Retinal pigment epithelial cell (primary cell): ENCODE results near the gene SLC4A3.

ENCODE experiments used
- DNase-seq: peaks from one replicate; pipeline ENCODE4 v3.0.0-alpha.2; 2010; ENCODE audit warnings: low read depth
- H3K4me3 ChIP-seq: 2 replicates; pipeline ENCODE4 v1.5.1; 2011; ENCODE audit warnings: mild to moderate bottlenecking, low read length, control low read depth, moderate library complexity
- TF ChIP-seq, protein P1 (sequence below): conservative IDR thresholded peaks from 2 replicates; pipeline ENCODE4 v1.5.1; 2011; ENCODE audit warnings: low read depth, low read length, control low read depth, inconsistent platforms

The SLC4A3 gene

DNA sequence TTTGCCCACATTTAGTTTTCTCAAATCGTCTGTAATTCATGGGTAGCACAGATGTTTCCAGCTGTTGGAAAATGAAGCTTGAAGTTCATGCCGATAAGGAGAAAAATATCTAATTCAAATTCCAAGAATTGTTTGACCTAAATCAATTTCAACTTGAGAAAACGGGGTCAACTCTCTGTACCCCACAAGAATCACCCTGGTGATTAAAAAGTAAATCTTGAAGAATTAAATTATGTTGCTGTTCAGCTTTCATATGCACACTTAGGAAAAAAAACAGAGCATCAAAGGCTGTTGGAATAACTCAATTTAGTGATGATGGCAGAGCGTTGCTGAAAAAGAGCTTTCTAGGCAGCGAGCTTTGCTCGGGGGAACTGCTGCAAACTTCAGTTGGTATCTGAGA is 43.0 kb downstream of the SLC4A3 start:
- no peak overlapping the region for H3K4me3 ChIP-seq
- no peak for DNase-seq
- TF ChIP-seq, protein P1, sequence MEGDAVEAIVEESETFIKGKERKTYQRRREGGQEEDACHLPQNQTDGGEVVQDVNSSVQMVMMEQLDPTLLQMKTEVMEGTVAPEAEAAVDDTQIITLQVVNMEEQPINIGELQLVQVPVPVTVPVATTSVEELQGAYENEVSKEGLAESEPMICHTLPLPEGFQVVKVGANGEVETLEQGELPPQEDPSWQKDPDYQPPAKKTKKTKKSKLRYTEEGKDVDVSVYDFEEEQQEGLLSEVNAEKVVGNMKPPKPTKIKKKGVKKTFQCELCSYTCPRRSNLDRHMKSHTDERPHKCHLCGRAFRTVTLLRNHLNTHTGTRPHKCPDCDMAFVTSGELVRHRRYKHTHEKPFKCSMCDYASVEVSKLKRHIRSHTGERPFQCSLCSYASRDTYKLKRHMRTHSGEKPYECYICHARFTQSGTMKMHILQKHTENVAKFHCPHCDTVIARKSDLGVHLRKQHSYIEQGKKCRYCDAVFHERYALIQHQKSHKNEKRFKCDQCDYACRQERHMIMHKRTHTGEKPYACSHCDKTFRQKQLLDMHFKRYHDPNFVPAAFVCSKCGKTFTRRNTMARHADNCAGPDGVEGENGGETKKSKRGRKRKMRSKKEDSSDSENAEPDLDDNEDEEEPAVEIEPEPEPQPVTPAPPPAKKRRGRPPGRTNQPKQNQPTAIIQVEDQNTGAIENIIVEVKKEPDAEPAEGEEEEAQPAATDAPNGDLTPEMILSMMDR, result no peak

DNA sequence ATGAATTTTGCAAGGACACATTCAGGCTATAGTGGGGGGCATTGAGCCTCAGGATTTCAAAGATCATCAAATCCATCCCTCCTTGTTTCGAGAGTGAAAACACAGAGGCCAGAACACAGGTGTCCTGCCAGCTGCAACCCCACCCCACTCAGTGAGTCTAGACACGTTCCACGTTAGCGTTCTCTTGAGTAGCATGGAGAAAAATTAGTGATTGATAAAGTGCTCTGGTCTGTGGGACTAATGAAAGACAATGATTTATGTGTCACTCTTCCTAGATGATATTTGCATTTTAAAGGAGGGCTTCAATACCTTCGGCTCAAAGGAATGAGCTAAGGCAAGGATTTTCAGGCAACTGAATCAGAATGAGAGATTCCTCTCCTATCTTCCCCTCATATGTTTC is 43.8 kb downstream of the SLC4A3 start:
- H3K4me3 ChIP-seq, result no peak overlapping the region
- TF ChIP-seq, protein P1, result no peak
- DNase-seq, result no peak

DNA sequence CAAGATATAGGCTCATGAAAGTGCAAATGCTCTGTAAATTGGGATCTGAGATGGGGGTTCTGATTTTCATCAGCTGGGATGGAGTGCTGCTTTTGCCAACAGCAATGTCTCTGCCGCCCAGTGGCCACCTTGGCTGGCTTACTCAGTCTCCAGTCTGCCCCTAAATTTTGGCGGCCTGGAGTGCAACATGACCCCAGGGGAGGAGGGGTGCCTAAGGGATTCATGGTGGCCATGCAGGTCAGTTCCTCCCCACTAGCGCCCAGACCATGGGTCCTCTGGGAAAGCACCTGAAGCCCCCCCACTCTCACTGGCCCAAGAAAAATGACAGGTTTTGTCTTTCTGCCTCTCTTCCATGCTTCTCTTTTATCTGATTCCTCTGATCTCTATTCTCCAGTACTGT is 45.0 kb downstream of the SLC4A3 start:
- TF ChIP-seq, protein P1, result no peak
- H3K4me3 ChIP-seq, result no peak overlapping the region
- DNase-seq, result no peak

DNA sequence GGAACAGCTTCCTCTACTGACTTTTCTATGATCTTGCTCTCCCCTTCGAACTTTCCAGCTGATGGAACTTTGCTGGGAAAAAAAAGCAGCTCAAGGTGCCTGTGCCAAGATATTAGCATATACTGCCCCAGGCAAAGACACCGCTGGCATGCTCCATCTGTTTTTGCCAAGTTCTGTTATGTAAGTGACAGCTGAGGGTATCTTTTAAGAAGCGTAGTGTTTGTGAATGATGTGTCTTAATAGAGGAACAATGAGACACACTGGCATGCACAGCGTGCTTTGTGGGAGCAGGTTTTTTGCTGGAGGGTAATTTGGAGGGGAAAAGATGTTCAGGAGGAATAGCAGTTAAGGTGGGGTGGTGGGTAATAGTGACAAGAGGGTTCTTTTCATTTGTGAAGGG is 47.8 kb downstream of the SLC4A3 start:
- H3K4me3 ChIP-seq, result no peak overlapping the region
- TF ChIP-seq, protein P1, result no peak
- no peak for DNase-seq

DNA sequence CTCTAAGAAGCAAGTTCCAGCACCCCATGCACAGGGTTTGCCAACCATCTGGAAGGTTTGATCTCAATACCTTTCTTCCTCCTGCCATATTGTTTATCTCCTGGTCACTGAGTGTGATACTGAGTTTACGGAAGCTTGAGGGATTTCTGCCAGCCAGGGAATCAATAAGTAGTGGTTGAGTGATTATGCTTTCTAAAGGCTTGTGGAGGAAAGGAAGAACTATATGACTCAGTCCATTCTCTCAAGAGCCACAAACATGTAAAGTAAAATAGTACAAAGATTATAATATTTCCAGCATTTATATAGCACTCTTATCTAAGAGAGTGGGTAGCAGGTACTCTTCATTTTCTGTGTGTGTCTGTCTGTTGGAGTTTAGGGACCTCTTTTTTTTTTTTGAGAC is 49.2 kb downstream of the SLC4A3 start:
- TF ChIP-seq, protein P1, result no peak
- H3K4me3 ChIP-seq, result no peak overlapping the region
- DNase-seq, result no peak

DNA sequence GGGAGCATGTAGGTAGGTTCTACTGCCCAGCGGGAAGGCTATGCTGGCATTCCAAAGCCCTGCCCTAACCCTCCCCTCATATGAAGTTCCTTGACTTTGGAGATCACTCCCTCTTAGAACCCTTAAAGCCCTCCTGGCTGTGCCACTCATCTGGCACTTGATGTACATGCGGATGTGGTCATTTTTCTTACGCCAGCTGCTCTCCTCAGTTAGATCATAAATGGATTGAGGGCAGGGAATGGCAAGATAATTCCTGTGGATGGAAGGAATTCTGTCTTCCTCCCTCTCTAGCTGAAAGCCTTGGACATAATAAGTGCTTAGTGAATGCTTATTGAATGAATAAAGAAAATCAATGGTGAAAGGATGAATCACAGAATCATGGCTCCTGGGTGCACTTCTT is 51.6 kb downstream of the SLC4A3 start:
- no peak overlapping the region for H3K4me3 ChIP-seq
- DNase-seq, result no peak
- TF ChIP-seq, protein P1, result no peak

DNA sequence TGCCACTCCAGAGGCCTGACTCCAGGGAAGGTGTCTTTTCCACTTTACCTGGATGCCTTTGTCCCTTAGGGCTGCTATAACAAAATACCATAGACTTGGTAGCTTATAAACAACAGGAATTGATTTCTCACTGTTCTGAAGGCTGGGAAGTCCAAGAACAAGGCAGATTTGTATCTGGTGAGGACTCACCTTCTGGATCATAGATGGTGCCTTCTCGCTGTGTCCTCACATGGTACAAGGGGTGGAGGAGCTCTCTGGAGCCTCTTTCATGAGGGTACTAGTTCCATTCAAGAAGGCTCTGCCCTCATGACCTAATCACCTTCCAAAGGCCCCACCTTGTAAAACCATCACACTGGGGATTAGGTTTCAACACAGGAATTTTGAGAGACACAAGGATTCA is 52.1 kb downstream of the SLC4A3 start:
- TF ChIP-seq, protein P1, result no peak
- no peak for DNase-seq
- H3K4me3 ChIP-seq, result no peak overlapping the region
